GM21447 (cell line): ENCODE data around the gene SRL.
"Not testable (repeated sequence)": the region's sequence is repeated elsewhere in the genome, so short reads cannot be mapped to it uniquely, and the experiment has no call there.

ENCODE experiments used
- ATAC-seq: cut with Tn5 transposase; IDR thresholded peaks from one replicate; pipeline ENCODE4 v1.9.1; 2021; ENCODE audit not compliant: unreplicated experiment

Gene SRL

GRCh38 chr16:4166821-4167220 lies 75.1 kb downstream of the SRL start:
- ATAC-seq, result no peak

GRCh38 chr16:4160658-4161430 lies 81.0 kb downstream of the SRL start:
- no peak for ATAC-seq

GRCh38 chr16:4159726-4160125 lies 82.2 kb downstream of the SRL start:
- no peak for ATAC-seq

- no peak for ATAC-seq
Measured at GRCh38 chr16:4158143-4159093, 83.5 kb downstream of the SRL start.

GRCh38 chr16:4157376-4157825 lies 84.5 kb downstream of the SRL start:
- ATAC-seq, result no peak

GRCh38 chr16:4156503-4156902 lies 85.4 kb downstream of the SRL start:
- not testable (repeated sequence) for ATAC-seq

GRCh38 chr16:4153364-4153763 lies 88.5 kb downstream of the SRL start:
- ATAC-seq, result not testable (repeated sequence)

- ATAC-seq, result no peak
Measured at GRCh38 chr16:4152267-4152666, 89.6 kb downstream of the SRL start.

- no peak for ATAC-seq
Measured at GRCh38 chr16:4147236-4147635, 94.6 kb downstream of the SRL start.

GRCh38 chr16:4142268-4142667 lies 99.6 kb downstream of the SRL start:
- no peak for ATAC-seq

- ATAC-seq, result no peak
Measured at GRCh38 chr16:4141604-4142003, 100.3 kb downstream of the SRL start.

- no peak for ATAC-seq
Measured at GRCh38 chr16:4140652-4141051, 101.2 kb downstream of the SRL start.

GRCh38 chr16:4139968-4140367 lies 101.9 kb downstream of the SRL start:
- no peak for ATAC-seq
